ENCODE data around the gene EN2. TPM values are rescaled to one million over a fixed set of nuclear protein-coding genes. Genes with fewer than 3 reads are reported as not detected.
"Not testable (repeated sequence)": the region's sequence is repeated elsewhere in the genome, so short reads cannot be mapped to it uniquely, and the experiment has no call there.

The EN2 gene
- total and polyA plus RNA-seq, 3 donors from 2014 or later: 0.81 to 1.6 (median 1.6) TPM

DNA sequence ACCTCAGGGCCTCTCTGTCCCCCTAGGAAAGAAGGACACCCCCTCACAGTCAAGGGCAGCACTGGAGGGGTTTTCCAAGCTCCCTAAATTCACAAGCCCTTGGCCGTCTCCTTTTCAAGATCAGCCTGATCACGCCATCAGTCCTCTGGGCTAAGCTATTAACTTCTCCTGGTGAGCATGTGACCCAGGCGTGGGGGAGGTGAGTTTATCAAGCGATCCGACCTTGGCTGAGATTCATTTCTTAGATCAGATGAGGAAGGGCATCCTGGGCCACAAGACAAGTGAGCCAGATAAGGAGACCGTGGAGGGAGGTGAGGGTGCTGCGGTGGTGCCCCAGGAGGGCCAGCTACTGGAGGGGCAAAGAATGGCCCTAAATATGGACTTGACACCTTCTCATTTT is 19.2 kb upstream of the EN2 start:
- no peaks in the 10 kb centered on the region for H3K4me1 ChIP-seq
- no peak for DNase-seq
- no peak overlapping the region for H3K27ac ChIP-seq
- intact Hi-C loops (cut with DNase I; ENCODE audit: low total_unique reads): no loop called here
- TF ChIP-seq, protein P1, sequence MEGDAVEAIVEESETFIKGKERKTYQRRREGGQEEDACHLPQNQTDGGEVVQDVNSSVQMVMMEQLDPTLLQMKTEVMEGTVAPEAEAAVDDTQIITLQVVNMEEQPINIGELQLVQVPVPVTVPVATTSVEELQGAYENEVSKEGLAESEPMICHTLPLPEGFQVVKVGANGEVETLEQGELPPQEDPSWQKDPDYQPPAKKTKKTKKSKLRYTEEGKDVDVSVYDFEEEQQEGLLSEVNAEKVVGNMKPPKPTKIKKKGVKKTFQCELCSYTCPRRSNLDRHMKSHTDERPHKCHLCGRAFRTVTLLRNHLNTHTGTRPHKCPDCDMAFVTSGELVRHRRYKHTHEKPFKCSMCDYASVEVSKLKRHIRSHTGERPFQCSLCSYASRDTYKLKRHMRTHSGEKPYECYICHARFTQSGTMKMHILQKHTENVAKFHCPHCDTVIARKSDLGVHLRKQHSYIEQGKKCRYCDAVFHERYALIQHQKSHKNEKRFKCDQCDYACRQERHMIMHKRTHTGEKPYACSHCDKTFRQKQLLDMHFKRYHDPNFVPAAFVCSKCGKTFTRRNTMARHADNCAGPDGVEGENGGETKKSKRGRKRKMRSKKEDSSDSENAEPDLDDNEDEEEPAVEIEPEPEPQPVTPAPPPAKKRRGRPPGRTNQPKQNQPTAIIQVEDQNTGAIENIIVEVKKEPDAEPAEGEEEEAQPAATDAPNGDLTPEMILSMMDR (IDR thresholded peaks at IDR 0.05): no peak
- 37 to 49% methylated on average over 7 of the region's 7 CpGs for whole genome bisulfite sequencing, 2 donors
- H3K27me3 ChIP-seq: no peaks in the 10 kb centered on the region
- H3K36me3 ChIP-seq (ENCODE audit: low read depth, missing control alignments): no peaks in the 10 kb centered on the region
- no peaks in the 10 kb centered on the region for H3K9me3 ChIP-seq
- H3K4me3 ChIP-seq: no peak overlapping the region

DNA sequence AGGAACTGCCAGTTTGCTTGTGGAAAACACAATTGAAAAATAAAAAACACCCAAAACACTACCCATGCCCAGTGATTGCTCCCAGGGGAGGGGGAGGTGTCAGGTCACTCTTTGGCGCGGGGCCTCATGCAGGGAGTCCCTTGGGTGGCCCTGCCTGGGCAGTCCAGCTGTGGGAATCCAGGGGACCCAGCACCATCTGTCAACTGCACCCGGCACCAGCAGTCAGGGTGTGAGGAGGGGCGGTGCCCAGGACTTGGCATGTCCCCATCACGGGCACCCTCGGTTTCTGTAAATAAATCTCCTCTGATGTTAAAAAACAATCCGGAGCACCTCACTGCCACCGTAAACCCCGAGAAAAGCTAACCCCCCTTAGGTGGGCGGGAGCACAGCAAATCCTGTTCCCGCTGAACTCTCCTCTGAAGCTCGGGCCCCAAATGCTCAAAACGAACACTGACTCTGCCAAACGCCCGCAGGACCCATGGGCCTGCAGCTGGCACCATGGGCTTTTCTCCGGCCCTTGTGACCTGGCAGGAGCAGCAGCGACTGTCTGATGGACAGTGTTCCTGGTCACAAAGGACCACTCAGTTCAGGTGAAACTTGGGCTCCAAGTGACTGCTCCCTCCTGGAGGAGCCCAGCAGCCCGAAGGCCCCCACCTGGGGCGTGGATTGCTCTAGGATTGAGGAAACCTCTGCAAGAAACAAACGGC is 18.5 kb upstream of the EN2 start:
- H3K27ac ChIP-seq: no peak overlapping the region
- TF ChIP-seq POLR2A (IDR thresholded peaks at IDR 0.05): no peak
- H3K36me3 ChIP-seq (ENCODE audit: low read depth, missing control alignments): no peaks in the 10 kb centered on the region
- no peaks in the 10 kb centered on the region for H3K9me3 ChIP-seq
- no peaks in the 10 kb centered on the region for H3K4me1 ChIP-seq
- no peak for DNase-seq
- WGBS, 2 donors: 71 to 73% methylated on average over 10 to 20 of the region's 20 CpGs
- intact Hi-C loops (cut with DNase I; ENCODE audit: low total_unique reads): no loop called here
- no peaks in the 10 kb centered on the region for H3K27me3 ChIP-seq
- no peak overlapping the region for H3K4me3 ChIP-seq

DNA sequence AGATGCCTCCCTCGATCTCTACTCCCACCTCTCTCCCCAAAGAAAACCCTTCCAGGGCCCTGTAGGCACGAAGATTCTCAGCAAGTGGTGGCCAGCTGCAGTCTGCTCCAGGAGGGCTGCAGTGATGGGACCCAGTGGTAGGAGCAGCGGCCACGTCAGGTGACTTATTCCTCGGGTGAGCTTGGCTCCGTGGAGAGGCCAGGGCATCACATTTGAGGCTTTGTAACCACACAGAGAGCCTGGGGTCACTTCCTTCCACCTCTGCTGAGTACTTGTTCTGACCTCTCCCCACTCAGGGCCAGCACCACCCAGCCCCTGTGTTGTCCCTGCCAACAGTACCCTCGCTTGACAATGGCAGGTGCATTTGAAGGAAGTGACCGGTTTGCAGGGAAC is 17.9 kb upstream of the EN2 start:
- Histone ChIP-seq H3K4me1 (no peaks in the 10 kb centered on the region), H3K4me3 (no peak overlapping the region), H3K9me3 (no peaks in the 10 kb centered on the region), H3K27ac (no peak overlapping the region), H3K27me3 (no peaks in the 10 kb centered on the region), H3K36me3 (ENCODE audit: low read depth, missing control alignments) (no peaks in the 10 kb centered on the region)
- WGBS, 2 donors: 69 to 80% methylated on average over 5 to 8 of the region's 8 CpGs
- DNase-seq: no peak
- intact Hi-C loops (cut with DNase I; ENCODE audit: low total_unique reads): no loop called here
- TF ChIP-seq, protein P1 (IDR thresholded peaks at IDR 0.05): no peak
- no peak for TF ChIP-seq POLR2A (IDR thresholded peaks at IDR 0.05)

DNA sequence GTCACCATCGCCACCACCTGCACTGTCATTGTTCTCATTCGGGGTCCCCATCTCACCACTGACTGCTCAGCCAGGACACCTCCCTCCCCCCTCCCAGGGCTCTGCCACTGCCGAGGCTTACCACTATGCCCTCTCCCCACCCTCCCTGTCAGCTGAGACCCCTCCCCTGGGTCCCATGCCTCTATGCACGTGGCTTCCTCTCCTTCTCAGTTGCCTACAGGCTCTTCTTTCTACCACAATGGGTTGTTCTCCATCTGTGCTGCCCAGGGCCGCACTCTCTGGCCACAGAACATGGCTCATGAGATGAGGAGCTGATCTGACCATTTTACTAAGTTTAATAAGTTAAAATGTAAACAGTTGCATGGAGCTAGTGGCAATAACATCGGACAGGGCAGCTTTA is 16.1 kb upstream of the EN2 start:
- Histone ChIP-seq H3K4me3 (no peak overlapping the region), H3K9me3 (no peaks in the 10 kb centered on the region), H3K27ac (no peak overlapping the region), H3K4me1 (no peaks in the 10 kb centered on the region), H3K36me3 (ENCODE audit: low read depth, missing control alignments) (no peaks in the 10 kb centered on the region), H3K27me3 (no peaks in the 10 kb centered on the region)
- WGBS, 2 donors: 70 to 73% methylated on average over 6 of the region's 6 CpGs
- TF ChIP-seq, protein P1 (IDR thresholded peaks at IDR 0.05): no peak
- no peak for TF ChIP-seq POLR2A (IDR thresholded peaks at IDR 0.05)
- intact Hi-C loops (cut with DNase I; ENCODE audit: low total_unique reads): no loop called here
- DNase-seq: no peak

DNA sequence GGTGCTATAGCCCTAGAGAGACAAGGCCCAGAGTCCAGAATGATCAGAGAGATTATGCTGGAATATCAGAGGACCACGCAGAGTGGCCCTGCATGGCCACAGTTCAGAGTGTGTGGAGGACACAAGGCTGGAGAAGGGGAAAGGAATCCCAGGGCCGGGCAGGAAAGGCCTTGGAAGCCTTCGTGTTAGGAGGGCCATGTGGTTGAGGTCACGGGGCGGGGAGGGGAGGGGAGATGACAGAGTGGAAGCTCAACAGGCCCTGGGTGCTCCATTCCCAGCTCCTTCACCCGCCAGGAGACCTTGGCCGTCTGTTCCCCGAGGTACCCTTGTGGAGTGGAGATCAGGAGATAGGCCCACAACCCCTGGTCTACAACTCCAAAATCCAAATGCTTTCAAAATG is 13.2 kb upstream of the EN2 start:
- no peak overlapping the region for H3K27ac ChIP-seq
- TF ChIP-seq, protein P1 (IDR thresholded peaks at IDR 0.05): no peak
- no peak for TF ChIP-seq POLR2A (IDR thresholded peaks at IDR 0.05)
- intact Hi-C loops (cut with DNase I; ENCODE audit: low total_unique reads): no loop called here
- DNase-seq: no peak
- H3K27me3 ChIP-seq: no peaks in the 10 kb centered on the region
- WGBS, 2 donors: 76 to 89% methylated on average over 5 to 8 of the region's 8 CpGs
- H3K4me3 ChIP-seq: no peak overlapping the region
- peaks cover 4% of the 10 kb centered on the region for H3K4me1 ChIP-seq
- H3K9me3 ChIP-seq: no peaks in the 10 kb centered on the region
- H3K36me3 ChIP-seq (ENCODE audit: low read depth, missing control alignments): no peaks in the 10 kb centered on the region

DNA sequence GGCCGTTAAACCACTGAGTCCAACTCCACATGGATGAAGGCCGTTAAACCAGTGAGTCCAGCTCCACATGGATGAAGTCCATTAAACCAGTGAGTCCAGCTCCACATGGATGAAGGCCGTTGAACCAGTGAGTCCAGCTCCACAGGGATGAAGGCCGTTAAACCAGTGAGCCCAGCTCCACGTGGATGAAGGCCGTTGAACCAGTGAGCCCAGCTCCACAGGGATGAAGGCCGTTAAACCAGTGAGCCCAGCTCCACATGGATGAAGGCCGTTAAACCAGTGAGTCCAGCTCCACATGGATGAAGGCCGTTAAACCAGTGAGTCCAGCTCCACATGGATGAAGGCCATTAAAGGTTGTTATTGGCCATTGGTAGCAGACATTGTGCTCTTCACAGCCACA is 12.3 kb upstream of the EN2 start:
- H3K4me1 ChIP-seq; intact Hi-C loops (cut with DNase I; ENCODE audit: low total_unique reads); H3K27ac ChIP-seq: not testable (repeated sequence)

More for the DNA sequence above, 12.3 kb upstream of the EN2 start:
- not testable (repeated sequence) for DNase-seq; H3K4me3 ChIP-seq; H3K9me3 ChIP-seq; H3K36me3 ChIP-seq (ENCODE audit: low read depth, missing control alignments); H3K27me3 ChIP-seq
- WGBS, 2 donors: 77 to 86% methylated on average over 9 of the region's 9 CpGs
